ENCODE measurements around the gene ADGRA1.

Gene ADGRA1

DNA sequence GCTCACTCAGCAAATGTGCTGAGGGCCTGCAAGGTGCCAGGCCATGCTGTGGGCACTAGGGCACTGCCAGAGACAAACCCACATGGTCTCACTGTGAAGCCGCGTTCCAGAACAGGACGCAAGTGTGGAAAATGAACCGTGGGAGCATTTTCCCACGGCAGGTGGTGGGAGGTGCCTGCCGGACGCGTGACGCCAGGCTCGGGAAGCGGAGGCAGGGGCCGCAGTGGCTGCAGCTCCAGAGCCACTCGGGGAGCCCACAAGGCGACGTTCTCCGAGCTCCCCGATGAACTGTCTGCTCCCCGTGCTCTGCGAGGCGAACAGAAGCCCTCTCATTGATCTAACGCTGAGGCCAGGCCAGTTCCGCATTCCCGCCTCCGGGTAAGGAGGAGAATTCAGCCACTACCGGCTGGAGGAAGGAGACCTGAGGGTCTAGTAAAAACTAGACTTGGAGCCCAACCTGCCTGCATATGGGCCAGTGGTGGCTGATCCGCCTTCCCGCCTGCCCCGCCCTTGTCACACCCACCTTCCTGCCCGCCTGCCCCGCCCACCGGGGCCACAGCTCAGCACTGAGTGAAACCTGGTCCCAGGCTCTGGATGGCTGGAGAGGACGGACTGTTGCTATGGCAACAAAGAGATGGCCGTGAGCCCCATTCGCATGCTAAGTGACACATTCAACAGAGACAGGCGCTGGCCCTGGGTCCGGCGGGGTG, 13.1 kb downstream of the ADGRA1 start:
- Histone ChIP-seq H3K36me3 (ENCODE audit: insufficient read depth, low read depth, low read length) (no peaks in the 10 kb centered on the region), H3K9ac (ENCODE audit: low read depth, low read length) (no peak overlapping the region), H3K4me1 (ENCODE audit: insufficient read depth, low read length) (peaks cover 8% of the 10 kb centered on the region; the same call in 1 of the 2 replicates), H3K27ac (ENCODE audit: low read length) (no peak overlapping the region), H3K4me3 (ENCODE audit: low read length) (no peak overlapping the region; the same call in 1 of the 2 replicates), H3K9me3 (ENCODE audit: insufficient read depth, low read depth, low read length) (no peaks in the 10 kb centered on the region), H3K27me3 (ENCODE audit: insufficient read depth, low read length) (peaks cover 17% of the 10 kb centered on the region)

- Histone ChIP-seq H3K27ac (ENCODE audit: low read length) (no peak overlapping the region), H3K4me1 (ENCODE audit: insufficient read depth, low read length) (peaks cover 8% of the 10 kb centered on the region; the same call in 1 of the 2 replicates), H3K36me3 (ENCODE audit: insufficient read depth, low read depth, low read length) (no peaks in the 10 kb centered on the region), H3K9ac (ENCODE audit: low read depth, low read length) (no peak overlapping the region), H3K4me3 (ENCODE audit: low read length) (peak overlapping the region; percentile 1; the same call in 1 of the 2 replicates), H3K27me3 (ENCODE audit: insufficient read depth, low read length) (peaks cover 17% of the 10 kb centered on the region), H3K9me3 (ENCODE audit: insufficient read depth, low read depth, low read length) (no peaks in the 10 kb centered on the region)
Measured at GRCh38 chr10:133101416-133101810, 13.7 kb downstream of the ADGRA1 start.

- Histone ChIP-seq H3K9ac (ENCODE audit: low read depth, low read length) (no peak overlapping the region), H3K4me1 (ENCODE audit: insufficient read depth, low read length) (peaks cover 8% of the 10 kb centered on the region; the same call in 1 of the 2 replicates), H3K4me3 (ENCODE audit: low read length) (no peak overlapping the region), H3K27ac (ENCODE audit: low read length) (no peak overlapping the region), H3K36me3 (ENCODE audit: insufficient read depth, low read depth, low read length) (no peaks in the 10 kb centered on the region), H3K9me3 (ENCODE audit: insufficient read depth, low read depth, low read length) (peaks cover 8% of the 10 kb centered on the region), H3K27me3 (ENCODE audit: insufficient read depth, low read length) (peaks cover 17% of the 10 kb centered on the region)
Measured at GRCh38 chr10:133102415-133103095, 14.8 kb downstream of the ADGRA1 start.

DNA sequence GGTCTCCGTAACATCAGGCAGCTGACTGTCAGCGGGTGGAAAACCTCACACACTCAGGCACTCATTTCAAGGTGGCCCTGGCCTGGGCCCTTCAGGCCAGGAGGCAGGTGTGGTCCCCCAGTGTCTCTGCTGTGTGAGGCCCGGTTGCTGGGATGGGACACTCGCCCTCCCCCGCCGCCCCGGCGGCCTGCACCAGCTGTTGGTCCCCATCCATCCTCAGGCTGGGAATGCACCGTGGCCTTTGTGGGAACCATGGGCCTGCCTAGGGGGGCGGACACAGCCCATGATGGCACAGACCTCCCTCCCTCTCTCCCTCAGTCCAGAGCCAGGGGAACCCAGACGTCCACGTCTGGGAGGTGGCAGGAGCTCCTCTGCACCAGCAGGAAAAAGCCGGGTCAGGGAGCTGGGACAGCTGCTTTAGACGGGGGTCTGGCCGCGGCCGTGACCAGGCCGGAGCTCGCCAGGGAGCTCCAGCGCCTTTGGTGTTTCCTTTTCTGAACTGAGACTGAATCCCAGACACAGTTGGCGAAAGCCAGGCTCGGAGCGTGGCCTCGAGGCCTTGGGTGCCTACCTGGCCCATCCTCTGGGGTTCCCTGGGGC, 15.7 kb downstream of the ADGRA1 start:
- Histone ChIP-seq H3K9me3 (ENCODE audit: insufficient read depth, low read depth, low read length) (peaks cover 16% of the 10 kb centered on the region), H3K36me3 (ENCODE audit: insufficient read depth, low read depth, low read length) (no peaks in the 10 kb centered on the region), H3K4me1 (ENCODE audit: insufficient read depth, low read length) (peaks cover 8% of the 10 kb centered on the region; the same call in 1 of the 2 replicates), H3K27ac (ENCODE audit: low read length) (no peak overlapping the region), H3K9ac (ENCODE audit: low read depth, low read length) (no peak overlapping the region), H3K27me3 (ENCODE audit: insufficient read depth, low read length) (peaks cover 17% of the 10 kb centered on the region), H3K4me3 (ENCODE audit: low read length) (no peak overlapping the region)

GRCh38 chr10:133104068-133104962, 16.6 kb downstream of the ADGRA1 start:
- H3K9me3 ChIP-seq (ENCODE audit: insufficient read depth, low read depth, low read length), result peaks cover 17% of the 10 kb centered on the region
- H3K9ac ChIP-seq (ENCODE audit: low read depth, low read length), result no peak overlapping the region
- H3K4me3 ChIP-seq (ENCODE audit: low read length), result no peak overlapping the region
- H3K36me3 ChIP-seq (ENCODE audit: insufficient read depth, low read depth, low read length), result no peaks in the 10 kb centered on the region
- peaks cover 17% of the 10 kb centered on the region for H3K27me3 ChIP-seq (ENCODE audit: insufficient read depth, low read length)
- peaks cover 8% of the 10 kb centered on the region; the same call in 1 of the 2 replicates for H3K4me1 ChIP-seq (ENCODE audit: insufficient read depth, low read length)
- H3K27ac ChIP-seq (ENCODE audit: low read length), result no peak overlapping the region

GRCh38 chr10:133104963-133105640, 17.4 kb downstream of the ADGRA1 start:
- Histone ChIP-seq H3K27ac (ENCODE audit: low read length) (no peak overlapping the region), H3K27me3 (ENCODE audit: insufficient read depth, low read length) (peaks cover 16% of the 10 kb centered on the region), H3K9ac (ENCODE audit: low read depth, low read length) (no peak overlapping the region), H3K9me3 (ENCODE audit: insufficient read depth, low read depth, low read length) (peaks cover 17% of the 10 kb centered on the region), H3K36me3 (ENCODE audit: insufficient read depth, low read depth, low read length) (no peaks in the 10 kb centered on the region), H3K4me1 (ENCODE audit: insufficient read depth, low read length) (peaks cover 8% of the 10 kb centered on the region; the same call in 1 of the 2 replicates), H3K4me3 (ENCODE audit: low read length) (no peak overlapping the region)

DNA sequence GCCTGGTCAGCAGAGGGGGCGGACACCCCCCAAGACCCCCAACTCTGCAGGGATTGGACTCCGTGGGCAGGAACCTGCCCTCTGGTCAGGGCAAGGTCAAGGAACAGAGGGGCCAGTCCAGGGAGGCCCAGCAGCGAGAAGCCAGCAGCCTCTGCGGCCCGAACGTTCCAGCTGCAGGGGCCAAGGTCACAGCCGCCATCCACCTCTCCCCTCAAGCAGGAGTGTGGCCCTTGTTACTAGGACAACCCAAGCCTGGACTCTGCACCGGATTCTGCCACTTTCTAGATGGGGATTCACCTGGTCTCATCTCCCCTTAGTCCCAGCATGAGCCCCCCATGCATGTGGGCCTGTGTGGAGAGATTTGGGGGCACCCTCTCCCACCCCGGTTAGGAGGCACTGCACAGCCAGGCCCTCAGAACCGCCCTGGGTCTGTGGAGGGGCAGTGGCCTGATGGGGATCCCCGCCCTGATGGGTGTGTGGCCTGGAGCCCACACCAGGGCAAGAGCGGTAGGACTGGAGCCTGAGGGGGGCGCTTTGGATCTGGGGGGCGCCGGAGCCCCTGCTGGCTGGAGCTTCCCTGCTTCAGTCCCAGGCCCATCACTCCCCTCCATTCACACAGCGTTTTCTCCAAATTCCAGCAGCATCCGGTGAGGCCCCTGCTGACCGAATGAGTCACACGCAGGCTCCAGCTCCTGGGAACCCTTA, 18.1 kb downstream of the ADGRA1 start:
- H3K9me3 ChIP-seq (ENCODE audit: insufficient read depth, low read depth, low read length), result peaks cover 17% of the 10 kb centered on the region
- H3K4me3 ChIP-seq (ENCODE audit: low read length), result no peak overlapping the region
- H3K27ac ChIP-seq (ENCODE audit: low read length), result no peak overlapping the region
- H3K9ac ChIP-seq (ENCODE audit: low read depth, low read length), result no peak overlapping the region
- H3K4me1 ChIP-seq (ENCODE audit: insufficient read depth, low read length), result peaks cover 8% of the 10 kb centered on the region; the same call in 1 of the 2 replicates
- H3K27me3 ChIP-seq (ENCODE audit: insufficient read depth, low read length), result peaks cover 9% of the 10 kb centered on the region
- H3K36me3 ChIP-seq (ENCODE audit: insufficient read depth, low read depth, low read length), result no peaks in the 10 kb centered on the region

GRCh38 chr10:133106516-133106915, 18.8 kb downstream of the ADGRA1 start:
- Histone ChIP-seq H3K27ac (ENCODE audit: low read length) (no peak overlapping the region), H3K36me3 (ENCODE audit: insufficient read depth, low read depth, low read length) (no peaks in the 10 kb centered on the region), H3K4me1 (ENCODE audit: insufficient read depth, low read length) (peaks cover 7% of the 10 kb centered on the region; the same call in 1 of the 2 replicates), H3K4me3 (ENCODE audit: low read length) (no peak overlapping the region), H3K9ac (ENCODE audit: low read depth, low read length) (no peak overlapping the region), H3K9me3 (ENCODE audit: insufficient read depth, low read depth, low read length) (peaks cover 17% of the 10 kb centered on the region), H3K27me3 (ENCODE audit: insufficient read depth, low read length) (peaks cover 8% of the 10 kb centered on the region)

DNA sequence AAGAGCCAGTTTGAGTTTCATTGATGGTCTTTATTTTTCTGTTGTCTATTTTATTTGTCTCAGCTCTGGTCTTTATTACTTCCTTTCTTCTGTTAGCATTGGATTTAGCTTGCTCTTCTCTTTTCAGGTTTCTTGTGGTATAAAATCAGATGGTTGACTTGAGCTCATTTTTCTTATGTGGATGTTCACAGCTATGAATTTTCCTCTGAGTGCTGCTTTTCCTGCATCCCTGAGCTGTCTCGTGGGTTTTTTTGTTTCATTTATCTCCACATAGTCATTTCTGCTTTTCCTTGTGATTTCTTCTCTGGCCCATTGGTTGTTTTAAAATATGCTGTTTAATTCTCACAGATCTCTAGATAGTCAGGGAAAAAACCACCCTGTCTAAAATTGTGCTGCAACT, 19.7 kb downstream of the ADGRA1 start:
- no peaks in the 10 kb centered on the region; the same call in 1 of the 2 replicates for H3K27me3 ChIP-seq (ENCODE audit: insufficient read depth, low read length)
- peaks cover 17% of the 10 kb centered on the region for H3K9me3 ChIP-seq (ENCODE audit: insufficient read depth, low read depth, low read length)

GRCh38 chr10:133109711-133110110, 22.0 kb downstream of the ADGRA1 start:
- H3K9me3 ChIP-seq (ENCODE audit: insufficient read depth, low read depth, low read length), result peaks cover 17% of the 10 kb centered on the region
- no peaks in the 10 kb centered on the region for H3K27me3 ChIP-seq (ENCODE audit: insufficient read depth, low read length)
- no peaks in the 10 kb centered on the region for H3K4me1 ChIP-seq (ENCODE audit: insufficient read depth, low read length)
- no peaks in the 10 kb centered on the region for H3K36me3 ChIP-seq (ENCODE audit: insufficient read depth, low read depth, low read length)
- no peak overlapping the region for H3K27ac ChIP-seq (ENCODE audit: low read length)
- H3K9ac ChIP-seq (ENCODE audit: low read depth, low read length), result no peak overlapping the region
- H3K4me3 ChIP-seq (ENCODE audit: low read length), result no peak overlapping the region

More for the DNA sequence above, 19.7 kb downstream of the ADGRA1 start:
- Histone ChIP-seq H3K36me3 (ENCODE audit: insufficient read depth, low read depth, low read length) (no peaks in the 10 kb centered on the region), H3K4me3 (ENCODE audit: low read length) (no peak overlapping the region), H3K9ac (ENCODE audit: low read depth, low read length) (no peak overlapping the region), H3K4me1 (ENCODE audit: insufficient read depth, low read length) (no peaks in the 10 kb centered on the region), H3K27ac (ENCODE audit: low read length) (no peak overlapping the region)

All from iPS-20b (cell line).